ACC112 (cell line): Measurements from ENCODE around the gene EFCAB12.

ENCODE experiments used
- H2AFZ ChIP-seq: fragments of 200-600 bp; sonication (generic); one replicate; pipeline ENCODE4 v1.6.0; 2017; ENCODE audit warnings: antibody characterized with exemption, low read length; ENCODE audit not compliant: unreplicated experiment
- H3K27ac ChIP-seq: fragments of 200-600 bp; sonication (generic); 2 replicates; pipeline ENCODE4 v1.5.1; 2014; ENCODE audit warnings: low read depth, mild to moderate bottlenecking, antibody characterized with exemption, low read length, moderate library complexity
- H3K27me3 ChIP-seq: fragments of 200-600 bp; sonication (generic); 2 replicates; pipeline ENCODE4 v1.6.1; 2014; ENCODE audit warnings: mild to moderate bottlenecking, antibody characterized with exemption, low read length, moderate library complexity, mixed read lengths; ENCODE audit not compliant: insufficient read depth
- H3K36me3 ChIP-seq: fragments of 200-600 bp; sonication (generic); 2 replicates; pipeline ENCODE4 v1.6.1; 2016; ENCODE audit warnings: mild to moderate bottlenecking, antibody characterized with exemption, low read length, moderate library complexity, mixed read lengths; ENCODE audit not compliant: insufficient read depth
- H3K4me1 ChIP-seq: fragments of 200-600 bp; sonication (generic); one replicate; pipeline ENCODE4 v1.6.1; 2016; ENCODE audit warnings: low read length, mixed read lengths; ENCODE audit not compliant: insufficient read depth, unreplicated experiment, control insufficient read depth
- H3K4me3 ChIP-seq: fragments of 200-600 bp; sonication (generic); 2 replicates; pipeline ENCODE4 v1.5.1; 2014; ENCODE audit warnings: mild to moderate bottlenecking, low read depth, low read length
- H3K79me2 ChIP-seq: fragments of 200-600 bp; sonication (generic); one replicate; pipeline ENCODE4 v1.6.0; 2016; ENCODE audit warnings: low read length; ENCODE audit not compliant: control insufficient read depth, unreplicated experiment, insufficient read depth

The EFCAB12 gene

DNA sequence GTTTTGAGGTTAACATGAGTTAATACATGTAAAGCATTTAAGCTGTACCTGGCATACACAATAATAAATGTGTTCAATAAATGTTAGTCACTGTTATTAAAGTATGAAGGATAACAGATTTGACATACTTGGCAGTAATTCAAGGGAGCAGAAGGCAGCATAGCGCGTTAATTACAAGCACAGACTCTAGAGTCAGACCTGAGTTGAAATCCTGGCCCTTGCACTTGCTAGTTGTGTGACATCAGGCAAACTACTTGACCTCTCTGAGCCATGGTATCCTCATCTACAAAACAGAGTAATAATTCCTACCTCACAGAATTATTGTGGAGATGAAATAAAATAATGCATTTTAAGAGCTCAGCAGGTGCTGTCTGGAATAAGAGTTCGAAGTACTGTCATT is 17.0 kb upstream of the EFCAB12 start:
- Histone ChIP-seq H3K79me2 (peaks cover 28% of the 10 kb centered on the region), H2AFZ (no peak overlapping the region), H3K36me3 (no peaks in the 10 kb centered on the region), H3K27me3 (no peaks in the 10 kb centered on the region), H3K4me3 (no peak overlapping the region), H3K27ac (no peak overlapping the region), H3K4me1 (peaks cover 33% of the 10 kb centered on the region)

DNA sequence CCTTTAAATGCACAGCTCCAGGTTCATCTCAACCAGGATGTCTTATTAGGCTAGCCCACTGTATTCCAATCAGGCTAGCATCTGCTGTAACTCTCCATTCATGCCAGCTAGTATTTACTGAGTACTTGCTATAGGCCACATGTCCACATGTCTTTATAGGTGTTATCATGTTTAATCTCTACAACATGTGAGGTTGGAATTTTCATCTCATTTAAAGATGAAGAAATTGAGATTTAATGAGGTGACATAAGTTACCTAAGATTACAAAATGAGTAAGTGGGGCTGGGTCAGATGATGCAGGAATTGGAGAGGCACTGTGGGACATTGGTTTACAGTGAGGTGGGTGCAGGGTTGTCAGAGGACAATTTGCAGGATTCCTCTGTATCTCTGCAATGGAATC is 14.5 kb upstream of the EFCAB12 start:
- Histone ChIP-seq H3K27ac (no peak overlapping the region), H3K79me2 (peaks cover 45% of the 10 kb centered on the region)

DNA sequence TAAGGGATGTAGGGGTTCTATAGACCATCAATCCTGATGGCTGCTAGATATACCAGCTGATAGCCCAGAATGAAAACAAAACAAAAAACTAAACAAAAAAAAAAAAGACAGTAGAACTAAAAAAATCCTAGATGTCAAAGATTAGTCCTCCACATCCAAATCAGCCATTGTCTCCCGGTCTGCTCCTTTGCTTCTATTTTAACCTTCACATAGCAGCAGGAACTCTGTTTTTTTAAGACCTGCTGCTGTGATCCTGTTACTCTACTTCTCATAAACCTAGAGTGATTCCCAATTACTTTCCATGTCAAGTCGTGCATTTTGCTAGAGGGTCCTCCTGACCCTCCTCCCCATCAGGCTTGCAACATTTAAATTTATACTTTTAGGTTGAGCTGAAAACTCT is 14.1 kb upstream of the EFCAB12 start:
- H3K27me3 ChIP-seq: no peaks in the 10 kb centered on the region
- H3K36me3 ChIP-seq: no peaks in the 10 kb centered on the region
- peaks cover 40% of the 10 kb centered on the region for H3K4me1 ChIP-seq
- peak overlapping the region; percentile 89 for H3K27ac ChIP-seq
- H3K79me2 ChIP-seq: peaks cover 50% of the 10 kb centered on the region
- H2AFZ ChIP-seq: peak overlapping the region; percentile 71
- H3K4me3 ChIP-seq: peak overlapping the region; percentile 95

More for the DNA sequence above, 14.5 kb upstream of the EFCAB12 start:
- H3K36me3 ChIP-seq: no peaks in the 10 kb centered on the region
- peak overlapping the region; percentile 95 for H3K4me3 ChIP-seq
- H3K4me1 ChIP-seq: peaks cover 40% of the 10 kb centered on the region
- H3K27me3 ChIP-seq: no peaks in the 10 kb centered on the region
- peak overlapping the region; percentile 71 for H2AFZ ChIP-seq

DNA sequence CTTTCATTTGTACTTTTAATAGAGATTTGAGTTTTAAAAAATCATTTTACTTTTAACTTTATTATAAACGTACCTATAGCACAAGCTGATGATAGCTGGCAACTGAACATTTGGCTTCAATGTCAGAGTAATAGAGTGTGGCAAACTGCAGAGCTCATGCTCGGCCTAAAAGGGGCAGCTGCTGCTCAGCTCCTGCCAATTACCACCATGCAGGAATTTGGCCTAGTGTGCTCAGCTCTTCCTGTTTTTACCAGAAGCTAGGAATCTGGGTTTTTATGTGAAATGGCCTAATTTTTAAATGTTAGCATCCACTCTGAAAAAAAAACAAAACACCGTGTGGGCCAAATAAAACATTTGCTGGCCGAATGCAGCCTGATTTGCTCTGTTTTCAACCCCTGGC is 13.3 kb upstream of the EFCAB12 start:
- no peaks in the 10 kb centered on the region for H3K27me3 ChIP-seq
- H3K36me3 ChIP-seq: peaks cover 4% of the 10 kb centered on the region
- H3K27ac ChIP-seq: peak overlapping the region; percentile 89
- H2AFZ ChIP-seq: peak overlapping the region; percentile 71
- peaks cover 50% of the 10 kb centered on the region for H3K79me2 ChIP-seq
- H3K4me3 ChIP-seq: peak overlapping the region; percentile 95
- H3K4me1 ChIP-seq: peaks cover 44% of the 10 kb centered on the region

DNA sequence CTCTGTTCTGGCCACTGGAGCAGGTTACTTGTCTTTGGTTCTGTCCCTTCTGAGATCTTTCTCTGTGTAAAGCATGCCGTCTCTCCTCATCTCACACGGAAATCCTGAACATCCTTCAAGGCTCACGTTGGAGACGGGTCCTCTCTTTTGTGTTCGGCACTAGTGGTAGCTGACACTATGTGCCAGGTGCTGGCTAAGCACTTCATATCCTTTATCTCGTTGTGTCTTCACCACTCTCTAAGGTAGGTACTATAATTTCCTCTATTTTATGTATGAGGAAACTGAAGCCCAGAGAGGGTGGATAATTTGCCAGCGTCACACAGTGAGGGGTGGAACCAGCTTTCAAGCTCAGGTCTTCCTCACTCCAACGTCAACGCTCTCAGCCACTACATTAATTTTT is 12.8 kb upstream of the EFCAB12 start:
- peaks cover 10% of the 10 kb centered on the region for H3K36me3 ChIP-seq
- peaks cover 54% of the 10 kb centered on the region for H3K79me2 ChIP-seq
- H2AFZ ChIP-seq: peak overlapping the region; percentile 5
- H3K4me3 ChIP-seq: peak overlapping the region; percentile 95
- H3K4me1 ChIP-seq: peaks cover 49% of the 10 kb centered on the region
- peak overlapping the region; percentile 89 for H3K27ac ChIP-seq
- no peaks in the 10 kb centered on the region for H3K27me3 ChIP-seq

DNA sequence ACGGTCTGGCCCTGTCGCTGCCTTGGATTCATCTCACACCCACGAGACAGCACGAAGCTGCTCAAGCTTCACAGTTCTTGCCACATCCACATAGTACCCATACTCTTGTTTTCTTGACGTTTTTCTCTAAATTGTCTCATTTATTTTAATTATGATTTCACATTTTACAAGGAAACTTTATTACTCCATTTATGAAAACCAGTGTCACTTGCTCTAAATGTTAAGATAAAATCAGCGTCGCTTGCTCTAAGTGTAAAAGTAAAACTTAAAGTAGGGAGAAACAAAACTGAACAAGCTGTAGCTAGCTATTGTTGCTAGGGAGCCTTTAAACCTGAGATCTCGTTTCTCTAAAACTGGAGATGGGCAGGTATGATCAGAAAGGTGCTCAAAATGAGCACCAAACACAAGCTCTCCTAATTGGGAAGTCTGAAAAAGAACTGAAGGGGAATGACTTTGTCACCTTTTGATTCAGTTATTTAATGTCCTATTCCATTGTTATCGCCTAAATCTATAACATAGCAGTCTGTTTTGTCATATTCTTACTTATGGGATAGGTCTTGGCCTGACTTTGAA is 12.3 kb upstream of the EFCAB12 start:
- Histone ChIP-seq H3K27ac (peak overlapping the region; percentile 89), H3K79me2 (peaks cover 58% of the 10 kb centered on the region), H3K27me3 (no peaks in the 10 kb centered on the region), H3K4me3 (peak overlapping the region; percentile 95), H2AFZ (peak overlapping the region; percentile 5), H3K4me1 (peaks cover 53% of the 10 kb centered on the region), H3K36me3 (peaks cover 15% of the 10 kb centered on the region)

DNA sequence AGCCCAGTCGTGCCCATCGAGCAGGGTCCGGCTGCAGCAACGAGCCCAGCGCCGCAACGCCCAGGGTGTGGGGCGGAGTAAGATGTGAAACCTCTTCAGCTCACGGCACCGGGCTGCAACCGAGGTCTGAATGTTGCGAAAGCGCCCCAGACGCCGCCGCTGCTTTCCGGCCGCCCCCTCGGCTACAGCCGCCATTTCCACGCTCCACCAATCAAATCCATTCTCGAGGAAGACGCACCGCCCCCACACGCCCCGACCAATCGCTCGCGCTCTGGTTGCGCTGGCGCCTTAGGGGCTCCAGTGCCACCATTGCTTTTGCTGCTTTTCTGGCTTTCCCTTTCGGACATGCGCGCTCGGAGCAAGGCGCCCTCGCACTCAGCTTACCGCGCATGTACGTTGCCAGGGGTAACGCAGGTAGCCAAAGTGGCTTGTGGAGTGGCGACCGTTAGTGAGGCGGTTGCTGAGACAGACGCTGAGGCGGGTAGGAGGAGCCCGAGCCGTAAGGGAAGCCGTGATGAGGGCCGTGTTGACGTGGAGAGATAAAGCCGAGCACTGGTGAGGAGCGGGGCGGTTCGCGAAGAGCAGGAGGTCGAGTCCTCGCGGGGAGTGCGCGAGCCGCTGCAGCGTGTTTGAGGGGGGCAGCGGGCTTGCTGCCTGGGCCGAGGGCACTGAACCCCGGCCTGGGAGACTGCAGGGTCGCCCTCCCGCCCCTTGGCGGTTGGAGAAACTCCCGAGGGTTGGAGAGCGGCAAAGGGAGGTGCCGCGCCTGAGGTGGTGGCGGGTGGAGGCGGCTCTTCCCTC is 11.6 kb upstream of the EFCAB12 start, which contains the start of the genes IFT122 and MBD4:
Gene IFT122 (plus strand): TSS at position 408 of the 801 bp plus-strand sequence. CDS start 107 bp downstream, at position 515.
Gene MBD4 (minus strand): TSS at position 132 of the 801 bp plus-strand sequence. CDS start 115 bp downstream, at position 17.
- peak within 1 kb of the TSS; percentile 95 for H3K4me3 ChIP-seq
- H3K27me3 ChIP-seq: no peaks in the 10 kb centered on the region
- peaks cover 15% of the 10 kb centered on the region for H3K36me3 ChIP-seq
- H3K27ac ChIP-seq: peak within 1 kb of the TSS; percentile 89
- peak within 1 kb of the TSS; percentile 92 for H2AFZ ChIP-seq
- H3K79me2 ChIP-seq: peaks cover 61% of the 10 kb centered on the region
- H3K4me1 ChIP-seq: peaks cover 59% of the 10 kb centered on the region

DNA sequence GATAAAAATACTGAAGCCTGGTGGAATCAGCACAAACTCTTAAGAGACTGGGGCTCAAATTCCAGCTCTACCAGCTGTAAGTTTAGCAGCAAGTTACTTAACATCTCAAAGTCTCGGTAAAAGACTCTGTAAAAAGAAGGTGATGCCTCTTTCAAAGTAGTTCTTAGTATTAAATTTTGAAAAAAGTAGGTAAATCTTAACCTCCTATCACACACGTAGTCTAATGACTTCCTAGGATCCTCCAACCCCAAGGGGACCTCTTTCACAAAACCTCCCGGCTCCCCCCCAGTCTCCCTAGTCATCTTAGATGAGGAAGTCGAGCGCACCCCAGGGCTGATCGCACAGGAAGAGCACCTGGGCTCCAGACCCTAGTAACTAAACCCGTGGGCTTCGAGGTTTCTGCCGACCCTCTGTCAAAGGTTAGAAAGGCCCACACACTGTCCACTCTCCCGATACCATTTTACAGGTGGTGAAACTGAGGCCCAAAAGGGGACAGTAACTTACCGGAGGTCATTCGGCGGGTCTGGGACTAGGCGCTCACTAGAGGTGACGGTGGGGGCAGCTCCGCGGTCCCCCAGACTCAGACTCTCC is 10.9 kb upstream of the EFCAB12 start:
- peak overlapping the region; percentile 92 for H2AFZ ChIP-seq
- no peaks in the 10 kb centered on the region for H3K27me3 ChIP-seq
- H3K36me3 ChIP-seq: peaks cover 16% of the 10 kb centered on the region
- H3K79me2 ChIP-seq: peaks cover 63% of the 10 kb centered on the region
- H3K4me3 ChIP-seq: peak overlapping the region; percentile 95
- peak overlapping the region; percentile 53 for H3K27ac ChIP-seq
- H3K4me1 ChIP-seq: peaks cover 64% of the 10 kb centered on the region

DNA sequence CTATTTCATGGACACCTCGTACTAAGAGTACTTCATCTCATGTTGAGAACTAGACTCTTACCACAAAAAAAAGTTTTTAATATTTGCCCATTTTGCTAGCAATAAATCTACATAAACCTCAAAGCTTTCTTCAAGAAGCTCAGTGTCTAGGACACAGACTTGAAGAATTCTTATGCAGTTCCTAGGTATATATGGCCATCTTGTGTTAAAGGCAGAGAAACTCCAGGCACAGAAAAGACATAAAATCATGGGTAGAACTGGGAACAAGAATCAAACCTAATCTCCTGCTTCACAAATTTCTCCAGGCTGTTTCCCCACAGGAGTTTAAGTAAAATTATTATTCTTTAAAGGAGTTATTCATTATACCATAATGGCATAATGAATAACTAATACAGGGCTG is 6.9 kb upstream of the EFCAB12 start:
- Histone ChIP-seq H3K4me1 (peaks cover 30% of the 10 kb centered on the region), H2AFZ (no peak overlapping the region), H3K79me2 (peaks cover 42% of the 10 kb centered on the region), H3K4me3 (peak overlapping the region; percentile 12; the same call in 1 of the 2 replicates), H3K27me3 (no peaks in the 10 kb centered on the region), H3K27ac (no peak overlapping the region), H3K36me3 (peaks cover 45% of the 10 kb centered on the region)

DNA sequence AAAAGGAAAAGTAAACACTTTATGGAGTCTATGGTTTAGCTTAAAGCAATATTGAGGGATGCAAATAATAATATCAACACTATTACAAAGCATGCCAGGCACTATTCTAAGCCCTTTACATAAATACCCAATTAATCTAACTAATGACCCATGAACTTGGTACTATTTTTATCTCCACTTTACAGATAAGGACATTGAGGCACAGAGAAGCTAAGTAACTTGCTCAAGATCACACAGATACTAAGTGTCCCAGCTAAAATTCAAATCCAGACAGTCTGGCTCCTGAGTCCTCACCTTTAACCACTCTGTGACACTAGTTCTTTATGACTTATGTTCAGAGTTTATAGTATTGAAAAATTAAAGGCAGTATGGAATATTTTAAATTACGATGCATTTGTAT is 5.7 kb upstream of the EFCAB12 start:
- Histone ChIP-seq H3K27me3 (no peaks in the 10 kb centered on the region), H3K79me2 (peaks cover 36% of the 10 kb centered on the region), H3K4me3 (no peak overlapping the region), H3K27ac (no peak overlapping the region), H3K36me3 (peaks cover 45% of the 10 kb centered on the region), H2AFZ (no peak overlapping the region), H3K4me1 (peaks cover 30% of the 10 kb centered on the region)
